WTC11 (cell line): ENCODE data around the gene MAPK11. TPM values are rescaled to one million over a fixed set of nuclear protein-coding genes. Genes with fewer than 3 reads are reported as not detected.

Experiments
- ATAC-seq: fragments of 200-7000 bp; cut with Tn5 transposase; 2 replicates; pipeline ENCODE4 v1.10.0; 2021; ENCODE audit warnings: mild to moderate bottlenecking, moderate library complexity
- CTCF ChIA-PET: fragments of 300-600 bp; sonication (Branson Sonifier 250); formaldehyde crosslinking; loops from one replicate; lab custom pipeline; 2021; ENCODE audit warnings: antibody characterized with exemption; lab: Charles Lee
- POLR2A ChIA-PET: fragments of 350-600 bp; sonication (Branson Sonifier 250); formaldehyde crosslinking; loops from one replicate; lab custom pipeline; 2021; ENCODE audit warnings: antibody characterized with exemption; lab: Charles Lee
- DNase-seq: peaks from one replicate; pipeline ENCODE4 v3.0.0; 2021; ENCODE audit warnings: low spot score
- H3K27ac Mint-ChIP-seq: 2 replicates; pipeline ENCODE4 v1.8.0; 2021; ENCODE audit warnings: mixed read lengths
- H3K27me3 Mint-ChIP-seq: 2 replicates; pipeline ENCODE4 v1.8.0; 2021; ENCODE audit warnings: low read depth, mild to moderate bottlenecking, moderate library complexity, mixed read lengths
- H3K36me3 Mint-ChIP-seq: 2 replicates; pipeline ENCODE4 v1.8.0; 2021; ENCODE audit warnings: mixed read lengths
- H3K4me1 Mint-ChIP-seq: 2 replicates; pipeline ENCODE4 v1.8.0; 2022; ENCODE audit warnings: mixed read lengths
- H3K4me3 Mint-ChIP-seq: 2 replicates; pipeline ENCODE4 v1.8.0; 2021; ENCODE audit warnings: mild to moderate bottlenecking, moderate library complexity, mixed read lengths
- H3K9me3 Mint-ChIP-seq: 2 replicates; pipeline ENCODE4 v1.8.0; 2021; ENCODE audit warnings: mixed read lengths
- EMX1 ChIP-seq: fragments of 250-450 bp; sonication (Bioruptor Pico); IDR thresholded peaks from 2 replicates; pipeline ENCODE4 v1.8.0; 2021; ENCODE audit warnings: mild to moderate bottlenecking
- ESRRA ChIP-seq: sonication (generic); formaldehyde crosslinking; IDR thresholded peaks from 2 replicates; pipeline ENCODE4 v1.8.1; 2022; ENCODE audit warnings: mild to moderate bottlenecking, missing genetic modification reagents, borderline replicate concordance
- GTF2I ChIP-seq: fragments of 250-450 bp; sonication (Bioruptor Pico); conservative IDR thresholded peaks from 2 replicates; pipeline ENCODE4 v1.4.0; 2021; ENCODE audit warnings: mild to moderate bottlenecking
- JUN ChIP-seq: sonication (generic); formaldehyde crosslinking; IDR thresholded peaks from 2 replicates; pipeline ENCODE4 v1.8.0; 2023; ENCODE audit warnings: mild to moderate bottlenecking, missing genetic modification reagents
- MYBL2 ChIP-seq: sonication (generic); formaldehyde crosslinking; IDR thresholded peaks from 2 replicates; pipeline ENCODE4 v1.8.1; 2023; ENCODE audit warnings: mild to moderate bottlenecking, moderate library complexity, missing genetic modification reagents
- NFE2L1 ChIP-seq: sonication (generic); formaldehyde crosslinking; IDR thresholded peaks from 2 replicates; pipeline ENCODE4 v1.8.1; 2023; ENCODE audit warnings: missing genetic modification reagents
- RORB ChIP-seq: fragments of 250-450 bp; sonication (Bioruptor Pico); IDR thresholded peaks from 2 replicates; pipeline ENCODE4 v1.9.0; 2021; ENCODE audit warnings: mild to moderate bottlenecking
- SOX15 ChIP-seq: fragments of 250-450 bp; sonication (Bioruptor Pico); IDR thresholded peaks from 2 replicates; pipeline ENCODE4 v1.9.0; 2021; ENCODE audit warnings: mild to moderate bottlenecking
- SP1 ChIP-seq: sonication (generic); formaldehyde crosslinking; conservative IDR thresholded peaks from 2 replicates; pipeline ENCODE4 v1.8.1; 2022; ENCODE audit warnings: missing genetic modification reagents
- ZNF138 ChIP-seq: sonication (generic); formaldehyde crosslinking; conservative IDR thresholded peaks from 2 replicates; pipeline ENCODE4 v1.8.1; 2022; ENCODE audit warnings: mild to moderate bottlenecking, moderate library complexity, missing genetic modification reagents
- ZNF219 ChIP-seq: sonication (generic); formaldehyde crosslinking; IDR thresholded peaks from 2 replicates; pipeline ENCODE4 v1.8.0; 2023; ENCODE audit warnings: missing genetic modification reagents, mild to moderate bottlenecking, borderline replicate concordance
- ZNF396 ChIP-seq: fragments of 250-450 bp; sonication (Bioruptor Pico); IDR thresholded peaks from 2 replicates; pipeline ENCODE4 v1.8.0; 2021; ENCODE audit warnings: mild to moderate bottlenecking, moderate library complexity, borderline replicate concordance
- total RNA-seq: library from RNA; stranded (reverse); gene quantifications from 3 replicates; pipeline ENCODE4 v1.2.3, GENCODE V29; 2021
- TF ChIP-seq, protein P1 (sequence below): sonication (generic); formaldehyde crosslinking; IDR thresholded peaks from 2 replicates; pipeline ENCODE4 v1.8.1; 2022; ENCODE audit warnings: low read depth, missing genetic modification reagents, borderline replicate concordance
- TF ChIP-seq, protein P2 (sequence below): sonication (generic); formaldehyde crosslinking; IDR thresholded peaks from 2 replicates; pipeline ENCODE4 v1.8.1; 2023; ENCODE audit warnings: mild to moderate bottlenecking, missing genetic modification reagents
- TF ChIP-seq, protein P3 (sequence below): fragments of 250-450 bp; sonication (Bioruptor Pico); IDR thresholded peaks from 2 replicates; pipeline ENCODE4 v1.9.0; 2021; ENCODE audit warnings: moderate library complexity, mild to moderate bottlenecking, inconsistent platforms, borderline replicate concordance
- TF ChIP-seq, protein P4 (sequence below): sonication (generic); formaldehyde crosslinking; IDR thresholded peaks from 2 replicates; pipeline ENCODE4 v1.8.1; 2023; ENCODE audit warnings: mild to moderate bottlenecking, missing genetic modification reagents
- TF ChIP-seq, protein P5 (sequence below): sonication (generic); formaldehyde crosslinking; IDR thresholded peaks from 2 replicates; pipeline ENCODE4 v1.8.1; 2023; ENCODE audit warnings: mild to moderate bottlenecking, missing genetic modification reagents, moderate library complexity
- TF ChIP-seq, protein P6 (sequence below): sonication (generic); formaldehyde crosslinking; IDR thresholded peaks from 2 replicates; pipeline ENCODE4 v1.8.0; 2022; ENCODE audit warnings: mild to moderate bottlenecking, missing genetic modification reagents
- TF ChIP-seq, protein P7 (sequence below): fragments of 250-450 bp; sonication (Bioruptor Pico); conservative IDR thresholded peaks from 2 replicates; pipeline ENCODE4 v1.9.0; 2021; ENCODE audit warnings: mild to moderate bottlenecking
- TF ChIP-seq, protein P8 (sequence below): fragments of 250-450 bp; sonication (Bioruptor Pico); IDR thresholded peaks from 2 replicates; pipeline ENCODE4 v2.1.2; 2022; ENCODE audit warnings: mild to moderate bottlenecking, moderate library complexity

MAPK11 gene
- total RNA-seq, 1 experiment from 2014 or later, result 2.3 TPM

DNA sequence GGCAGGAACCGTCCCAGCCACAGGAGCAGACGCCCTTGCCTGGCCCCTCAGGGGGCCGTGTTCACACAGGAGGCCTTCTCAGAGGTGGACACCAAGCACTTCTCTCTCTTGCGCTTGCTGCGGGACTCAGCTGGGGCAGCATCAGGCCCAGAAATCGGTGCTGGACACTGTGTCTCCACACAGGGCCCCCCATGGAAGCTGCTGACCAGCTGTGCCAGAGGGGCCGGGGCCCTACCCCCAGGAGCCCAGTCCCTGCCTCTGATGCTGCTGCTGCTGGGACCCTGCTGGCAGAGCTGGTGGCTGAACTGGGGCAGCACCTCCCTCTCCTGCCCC lies 33.3 kb upstream of the MAPK11 start:
- no peak overlapping the region for H3K4me3 Mint-ChIP-seq
- CTCF ChIA-PET, result interaction anchor here (0.6 to 2.4 kb wide), 8 partner anchors 10 to 222 kb away, joined by 3 to 16 read pairs (median 4); partner anchors contain the start of genes HDAC10 and SCO2

More for the DNA sequence above, 33.3 kb upstream of the MAPK11 start:
- no peak for ATAC-seq
- POLR2A ChIA-PET, result interaction anchor here (1.9 kb wide), 1 partner anchor 9 kb away, joined by 6 read pairs; no protein-coding TSS in a partner anchor
- H3K9me3 Mint-ChIP-seq, result no peaks in the 10 kb centered on the region
- no peaks in the 10 kb centered on the region for H3K36me3 Mint-ChIP-seq
- H3K27ac Mint-ChIP-seq, result no peak overlapping the region
- no peak for DNase-seq
- H3K4me1 Mint-ChIP-seq, result peaks cover 29% of the 10 kb centered on the region
- TF ChIP-seq, protein P1, sequence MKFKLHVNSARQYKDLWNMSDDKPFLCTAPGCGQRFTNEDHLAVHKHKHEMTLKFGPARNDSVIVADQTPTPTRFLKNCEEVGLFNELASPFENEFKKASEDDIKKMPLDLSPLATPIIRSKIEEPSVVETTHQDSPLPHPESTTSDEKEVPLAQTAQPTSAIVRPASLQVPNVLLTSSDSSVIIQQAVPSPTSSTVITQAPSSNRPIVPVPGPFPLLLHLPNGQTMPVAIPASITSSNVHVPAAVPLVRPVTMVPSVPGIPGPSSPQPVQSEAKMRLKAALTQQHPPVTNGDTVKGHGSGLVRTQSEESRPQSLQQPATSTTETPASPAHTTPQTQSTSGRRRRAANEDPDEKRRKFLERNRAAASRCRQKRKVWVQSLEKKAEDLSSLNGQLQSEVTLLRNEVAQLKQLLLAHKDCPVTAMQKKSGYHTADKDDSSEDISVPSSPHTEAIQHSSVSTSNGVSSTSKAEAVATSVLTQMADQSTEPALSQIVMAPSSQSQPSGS (CRISPR knock-in tag), result no peak
- TF ChIP-seq NFE2L1 (CRISPR knock-in tag) (no peak), GTF2I (CRISPR knock-in tag) (no peak), SP1 (no peak), ZNF138 (no peak), MYBL2 (CRISPR knock-in tag) (no peak), ZNF396 (CRISPR knock-in tag) (no peak), JUN (CRISPR knock-in tag) (no peak), SOX15 (no peak), ZNF219 (CRISPR knock-in tag) (no peak), EMX1 (CRISPR knock-in tag) (no peak), RORB (CRISPR knock-in tag) (no peak), ESRRA (CRISPR knock-in tag) (no peak)
- TF ChIP-seq, protein P2, sequence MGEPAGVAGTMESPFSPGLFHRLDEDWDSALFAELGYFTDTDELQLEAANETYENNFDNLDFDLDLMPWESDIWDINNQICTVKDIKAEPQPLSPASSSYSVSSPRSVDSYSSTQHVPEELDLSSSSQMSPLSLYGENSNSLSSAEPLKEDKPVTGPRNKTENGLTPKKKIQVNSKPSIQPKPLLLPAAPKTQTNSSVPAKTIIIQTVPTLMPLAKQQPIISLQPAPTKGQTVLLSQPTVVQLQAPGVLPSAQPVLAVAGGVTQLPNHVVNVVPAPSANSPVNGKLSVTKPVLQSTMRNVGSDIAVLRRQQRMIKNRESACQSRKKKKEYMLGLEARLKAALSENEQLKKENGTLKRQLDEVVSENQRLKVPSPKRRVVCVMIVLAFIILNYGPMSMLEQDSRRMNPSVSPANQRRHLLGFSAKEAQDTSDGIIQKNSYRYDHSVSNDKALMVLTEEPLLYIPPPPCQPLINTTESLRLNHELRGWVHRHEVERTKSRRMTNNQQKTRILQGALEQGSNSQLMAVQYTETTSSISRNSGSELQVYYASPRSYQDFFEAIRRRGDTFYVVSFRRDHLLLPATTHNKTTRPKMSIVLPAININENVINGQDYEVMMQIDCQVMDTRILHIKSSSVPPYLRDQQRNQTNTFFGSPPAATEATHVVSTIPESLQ (CRISPR knock-in tag), result no peak
- TF ChIP-seq, protein P3, sequence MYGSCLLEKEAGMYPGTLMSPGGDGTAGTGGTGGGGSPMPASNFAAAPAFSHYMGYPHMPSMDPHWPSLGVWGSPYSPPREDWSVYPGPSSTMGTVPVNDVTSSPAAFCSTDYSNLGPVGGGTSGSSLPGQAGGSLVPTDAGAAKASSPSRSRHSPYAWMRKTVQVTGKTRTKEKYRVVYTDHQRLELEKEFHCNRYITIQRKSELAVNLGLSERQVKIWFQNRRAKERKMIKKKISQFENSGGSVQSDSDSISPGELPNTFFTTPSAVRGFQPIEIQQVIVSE (CRISPR knock-in tag), result no peak
- TF ChIP-seq, protein P4, sequence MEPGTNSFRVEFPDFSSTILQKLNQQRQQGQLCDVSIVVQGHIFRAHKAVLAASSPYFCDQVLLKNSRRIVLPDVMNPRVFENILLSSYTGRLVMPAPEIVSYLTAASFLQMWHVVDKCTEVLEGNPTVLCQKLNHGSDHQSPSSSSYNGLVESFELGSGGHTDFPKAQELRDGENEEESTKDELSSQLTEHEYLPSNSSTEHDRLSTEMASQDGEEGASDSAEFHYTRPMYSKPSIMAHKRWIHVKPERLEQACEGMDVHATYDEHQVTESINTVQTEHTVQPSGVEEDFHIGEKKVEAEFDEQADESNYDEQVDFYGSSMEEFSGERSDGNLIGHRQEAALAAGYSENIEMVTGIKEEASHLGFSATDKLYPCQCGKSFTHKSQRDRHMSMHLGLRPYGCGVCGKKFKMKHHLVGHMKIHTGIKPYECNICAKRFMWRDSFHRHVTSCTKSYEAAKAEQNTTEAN (CRISPR knock-in tag), result no peak
- TF ChIP-seq, protein P5, sequence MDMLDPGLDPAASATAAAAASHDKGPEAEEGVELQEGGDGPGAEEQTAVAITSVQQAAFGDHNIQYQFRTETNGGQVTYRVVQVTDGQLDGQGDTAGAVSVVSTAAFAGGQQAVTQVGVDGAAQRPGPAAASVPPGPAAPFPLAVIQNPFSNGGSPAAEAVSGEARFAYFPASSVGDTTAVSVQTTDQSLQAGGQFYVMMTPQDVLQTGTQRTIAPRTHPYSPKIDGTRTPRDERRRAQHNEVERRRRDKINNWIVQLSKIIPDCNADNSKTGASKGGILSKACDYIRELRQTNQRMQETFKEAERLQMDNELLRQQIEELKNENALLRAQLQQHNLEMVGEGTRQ, result no peak
- TF ChIP-seq, protein P6, sequence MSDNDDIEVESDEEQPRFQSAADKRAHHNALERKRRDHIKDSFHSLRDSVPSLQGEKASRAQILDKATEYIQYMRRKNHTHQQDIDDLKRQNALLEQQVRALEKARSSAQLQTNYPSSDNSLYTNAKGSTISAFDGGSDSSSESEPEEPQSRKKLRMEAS (CRISPR knock-in tag), result no peak
- TF ChIP-seq, protein P7, sequence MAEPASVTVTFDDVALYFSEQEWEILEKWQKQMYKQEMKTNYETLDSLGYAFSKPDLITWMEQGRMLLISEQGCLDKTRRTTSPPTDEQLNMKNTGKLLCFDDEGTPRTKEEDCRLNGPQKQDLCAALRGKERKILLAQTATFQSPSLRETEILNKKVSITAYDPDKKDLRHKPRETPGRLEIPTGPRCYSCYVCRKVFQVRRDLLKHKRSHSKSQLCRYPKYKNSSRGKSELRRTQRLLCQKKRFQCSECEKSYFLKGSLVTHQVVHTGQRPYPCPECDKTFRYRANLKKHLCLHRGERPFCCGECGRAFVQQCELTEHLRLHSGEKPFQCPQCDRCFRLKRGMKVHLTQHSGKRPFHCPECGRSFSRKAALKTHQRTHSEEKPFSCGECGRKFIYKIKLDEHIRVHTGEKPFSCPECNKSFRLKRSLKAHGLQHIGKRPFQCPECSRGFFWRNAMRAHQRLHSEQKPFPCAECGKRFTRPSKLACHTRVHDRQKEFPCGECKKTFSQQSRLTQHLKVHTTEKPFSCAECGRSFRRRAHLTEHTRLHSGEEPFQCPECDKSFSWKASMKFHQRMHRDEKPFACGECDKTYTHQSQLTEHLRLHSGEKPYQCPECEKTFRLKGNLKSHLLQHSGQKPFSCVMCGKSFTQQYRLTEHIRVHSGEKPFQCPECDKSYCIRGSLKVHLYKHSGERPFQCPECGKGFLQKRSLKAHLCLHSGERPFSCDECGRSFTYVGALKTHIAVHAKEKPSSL (CRISPR knock-in tag), result no peak
- TF ChIP-seq, protein P8, sequence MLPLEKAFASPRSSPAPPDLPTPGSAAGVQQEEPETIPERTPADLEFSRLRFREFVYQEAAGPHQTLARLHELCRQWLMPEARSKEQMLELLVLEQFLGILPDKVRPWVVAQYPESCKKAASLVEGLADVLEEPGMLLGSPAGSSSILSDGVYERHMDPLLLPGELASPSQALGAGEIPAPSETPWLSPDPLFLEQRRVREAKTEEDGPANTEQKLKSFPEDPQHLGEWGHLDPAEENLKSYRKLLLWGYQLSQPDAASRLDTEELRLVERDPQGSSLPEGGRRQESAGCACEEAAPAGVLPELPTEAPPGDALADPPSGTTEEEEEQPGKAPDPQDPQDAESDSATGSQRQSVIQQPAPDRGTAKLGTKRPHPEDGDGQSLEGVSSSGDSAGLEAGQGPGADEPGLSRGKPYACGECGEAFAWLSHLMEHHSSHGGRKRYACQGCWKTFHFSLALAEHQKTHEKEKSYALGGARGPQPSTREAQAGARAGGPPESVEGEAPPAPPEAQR (CRISPR knock-in tag), result no peak
- H3K27me3 Mint-ChIP-seq, result peaks cover 6% of the 10 kb centered on the region; the same call in 1 of the 2 replicates
